ENCODE measurements around the gene CDK2.
"Not testable (repeated sequence)": the region's sequence is repeated elsewhere in the genome, so short reads cannot be mapped to it uniquely, and the experiment has no call there.

DNA sequence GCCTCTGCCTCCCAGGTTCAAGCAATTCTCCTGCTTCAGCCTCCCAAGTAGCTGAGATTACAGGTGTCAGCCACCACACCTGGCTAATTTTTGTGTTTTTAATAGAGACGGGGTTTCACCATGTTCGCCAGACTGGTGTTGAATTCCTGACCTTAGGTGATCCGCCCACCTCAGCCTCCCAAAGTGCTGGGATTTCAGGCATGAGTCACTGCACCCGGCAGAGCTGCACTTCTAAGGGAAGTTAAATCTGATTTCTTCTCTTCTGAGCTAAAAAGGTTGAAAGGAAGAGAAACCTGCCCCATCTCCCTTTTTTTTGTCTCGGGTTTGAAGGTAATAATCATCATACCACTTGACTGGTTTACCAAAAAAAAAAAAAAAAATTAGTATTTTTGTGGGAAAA lies 15.3 kb downstream of the CDK2 start:
- TF ChIP-seq, protein P1, sequence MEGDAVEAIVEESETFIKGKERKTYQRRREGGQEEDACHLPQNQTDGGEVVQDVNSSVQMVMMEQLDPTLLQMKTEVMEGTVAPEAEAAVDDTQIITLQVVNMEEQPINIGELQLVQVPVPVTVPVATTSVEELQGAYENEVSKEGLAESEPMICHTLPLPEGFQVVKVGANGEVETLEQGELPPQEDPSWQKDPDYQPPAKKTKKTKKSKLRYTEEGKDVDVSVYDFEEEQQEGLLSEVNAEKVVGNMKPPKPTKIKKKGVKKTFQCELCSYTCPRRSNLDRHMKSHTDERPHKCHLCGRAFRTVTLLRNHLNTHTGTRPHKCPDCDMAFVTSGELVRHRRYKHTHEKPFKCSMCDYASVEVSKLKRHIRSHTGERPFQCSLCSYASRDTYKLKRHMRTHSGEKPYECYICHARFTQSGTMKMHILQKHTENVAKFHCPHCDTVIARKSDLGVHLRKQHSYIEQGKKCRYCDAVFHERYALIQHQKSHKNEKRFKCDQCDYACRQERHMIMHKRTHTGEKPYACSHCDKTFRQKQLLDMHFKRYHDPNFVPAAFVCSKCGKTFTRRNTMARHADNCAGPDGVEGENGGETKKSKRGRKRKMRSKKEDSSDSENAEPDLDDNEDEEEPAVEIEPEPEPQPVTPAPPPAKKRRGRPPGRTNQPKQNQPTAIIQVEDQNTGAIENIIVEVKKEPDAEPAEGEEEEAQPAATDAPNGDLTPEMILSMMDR (IDR thresholded peaks at IDR 0.05), result not testable (repeated sequence)
- not testable (repeated sequence) for TF ChIP-seq POLR2A (IDR thresholded peaks at IDR 0.05)
